ENCODE data around the gene MFAP3. TPM values are rescaled to one million over a fixed set of nuclear protein-coding genes. Genes with fewer than 3 reads are reported as not detected.

MFAP3 gene
- polyA plus RNA-seq (2011; rRNA removed) (38.9 and 46.9 TPM in 2 replicates), polyA plus RNA-seq (2017; fragmentation: RNase III; extraction: RNeasy Plus Mini Kit Qiagen cat#74134 plus additional on column Dnase treatment) (23.9 to 26.2 TPM (median 25.1 TPM) in 3 replicates), polyA minus RNA-seq (2011; rRNA and poly(A)+ RNA removed) (49.5 and 58.0 TPM in 2 replicates)
- polyA plus RNA-seq (2012; cell fraction: cytosol; rRNA removed), result 6.3 and 11.1 TPM in 2 replicates
- 5.4 and 5.6 TPM in 2 replicates for polyA plus RNA-seq (2012; cell fraction: nucleus; rRNA removed)

DNA sequence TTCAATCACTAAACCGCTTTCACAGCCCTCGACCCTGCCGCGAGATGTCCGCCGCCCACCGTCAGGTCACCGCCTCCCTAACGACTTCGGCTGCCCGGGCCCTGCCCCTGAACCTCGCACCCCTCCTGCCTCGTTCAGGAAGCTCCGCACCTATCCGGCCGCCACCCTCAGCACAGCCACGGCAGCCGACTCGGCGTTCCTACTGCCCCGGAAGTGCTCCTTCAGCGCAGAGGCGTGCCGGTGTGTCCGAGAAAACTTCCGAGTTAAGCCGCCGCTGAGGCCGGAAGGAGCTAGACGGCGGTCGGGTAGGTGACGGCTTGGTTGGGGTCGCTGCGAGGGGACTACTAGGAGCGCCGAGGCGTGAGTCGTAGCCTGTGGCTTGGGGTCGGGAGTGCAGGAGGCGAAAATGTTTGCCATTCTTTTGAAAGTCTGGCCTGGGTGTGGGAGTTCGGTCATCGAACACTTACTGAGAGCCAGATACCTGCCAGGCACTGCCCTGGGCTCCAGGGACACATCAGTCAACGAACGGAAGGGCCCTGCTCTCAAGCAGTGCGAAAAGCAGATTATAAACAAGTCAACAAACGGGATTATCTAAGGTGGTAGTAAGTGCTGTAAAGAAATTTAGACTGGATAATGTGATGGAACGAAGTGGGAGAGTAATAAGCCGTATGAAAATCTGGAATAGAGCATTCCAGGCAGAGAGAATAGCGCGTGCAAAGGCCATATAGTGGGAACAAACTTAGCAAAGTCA lies at the start of gene MFAP3, which contains the start of gene FAM114A2:
Gene MFAP3 (plus strand): TSS at position 261 of the 751 bp plus-strand sequence. CDS start 10,756 bp downstream, outside the sequence.
Gene FAM114A2 (minus strand): TSS at position 204 of the 751 bp plus-strand sequence. CDS start 3,957 bp downstream, outside the sequence.
- FAIRE-seq, result no peak
- ChIA-PET POLR2A (interaction anchor here (0.5 to 1.7 kb wide), 16 partner anchors 8 to 639 kb away, joined by 3 to 12 read pairs (median 4); partner anchors contain the start of gene GALNT10), CTCF (interaction anchor here (1.8 kb wide), 1 partner anchor 140 kb away, joined by 4 read pairs; no protein-coding TSS in a partner anchor)
- TF ChIP-seq CBX8 (IDR thresholded peaks at IDR 0.05) (no peak), RCOR1 (IDR thresholded peaks at IDR 0.05; ENCODE audit: low read depth, low read length) (no peak), POLR2A (IDR thresholded peaks at IDR 0.05; ENCODE audit: low read length) (peak; percentile 92), TP53 (CRISPR knock-in tag; IDR thresholded peaks at IDR 0.05) (no peak), HEYL (CRISPR knock-in tag; IDR thresholded peaks at IDR 0.05) (no peak), MYC (IDR thresholded peaks at IDR 0.05; ENCODE audit: borderline replicate concordance, low read length) (no peak), KDM5A (IDR thresholded peaks at IDR 0.05) (0 out of 2 replicates have a peak, but pooled peaks have one; percentile 56), PHF8 (IDR thresholded peaks at IDR 0.05; ENCODE audit: borderline replicate concordance, low read depth) (peak; percentile 73), MAFK (IDR thresholded peaks at IDR 0.05; ENCODE audit: partially characterized antibody) (peak; percentile 55), EP300 (IDR thresholded peaks at IDR 0.05) (0 out of 5 replicates have a peak, but pooled peaks of 1 of the 2 experiments have one; percentile 17), FOXS1 (CRISPR knock-in tag; IDR thresholded peaks at IDR 0.05) (no peak), SMC3 (IDR thresholded peaks at IDR 0.05) (no peak), CBX2 (IDR thresholded peaks at IDR 0.05; ENCODE audit: borderline replicate concordance, low read depth) (no peak), KDM1A (IDR thresholded peaks at IDR 0.05; ENCODE audit: low read depth) (no peak), FOSB (CRISPR knock-in tag; IDR thresholded peaks at IDR 0.05) (no peak), HOXA7 (CRISPR knock-in tag; IDR thresholded peaks at IDR 0.05) (no peak), JUN (IDR thresholded peaks at IDR 0.05) (peak; percentile 78 to 94; a peak in 4 of 5 replicates), EHMT2 (IDR thresholded peaks at IDR 0.05; ENCODE audit: low read depth) (no peak), ZNF302 (CRISPR knock-in tag; IDR thresholded peaks at IDR 0.05) (no peak), ZFP36 (IDR thresholded peaks at IDR 0.05; ENCODE audit: borderline replicate concordance, partially characterized antibody) (no peak), NFE2L2 (conservative IDR thresholded peaks at IDR 0.05; ENCODE audit: low read length) (no peak), ZC3H11A (IDR thresholded peaks at IDR 0.05) (no peak), HOXB13 (CRISPR knock-in tag; IDR thresholded peaks at IDR 0.05; ENCODE audit: low read depth) (no peak), ESRRA (IDR thresholded peaks at IDR 0.05; ENCODE audit: borderline replicate concordance, low read length) (no peak), CHD2 (IDR thresholded peaks at IDR 0.05; ENCODE audit: low read length, partially characterized antibody) (no peak), EHF (CRISPR knock-in tag; IDR thresholded peaks at IDR 0.05) (no peak), NR3C1 (IDR thresholded peaks at IDR 0.05) (no peak), JUNB (IDR thresholded peaks at IDR 0.05) (no peak)
- TF ChIP-seq, protein P1, sequence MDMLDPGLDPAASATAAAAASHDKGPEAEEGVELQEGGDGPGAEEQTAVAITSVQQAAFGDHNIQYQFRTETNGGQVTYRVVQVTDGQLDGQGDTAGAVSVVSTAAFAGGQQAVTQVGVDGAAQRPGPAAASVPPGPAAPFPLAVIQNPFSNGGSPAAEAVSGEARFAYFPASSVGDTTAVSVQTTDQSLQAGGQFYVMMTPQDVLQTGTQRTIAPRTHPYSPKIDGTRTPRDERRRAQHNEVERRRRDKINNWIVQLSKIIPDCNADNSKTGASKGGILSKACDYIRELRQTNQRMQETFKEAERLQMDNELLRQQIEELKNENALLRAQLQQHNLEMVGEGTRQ (IDR thresholded peaks at IDR 0.05), result no peak
- TF ChIP-seq, protein P2, sequence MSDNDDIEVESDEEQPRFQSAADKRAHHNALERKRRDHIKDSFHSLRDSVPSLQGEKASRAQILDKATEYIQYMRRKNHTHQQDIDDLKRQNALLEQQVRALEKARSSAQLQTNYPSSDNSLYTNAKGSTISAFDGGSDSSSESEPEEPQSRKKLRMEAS (IDR thresholded peaks at IDR 0.05), result peak; percentile 93
- TF ChIP-seq, protein P3, sequence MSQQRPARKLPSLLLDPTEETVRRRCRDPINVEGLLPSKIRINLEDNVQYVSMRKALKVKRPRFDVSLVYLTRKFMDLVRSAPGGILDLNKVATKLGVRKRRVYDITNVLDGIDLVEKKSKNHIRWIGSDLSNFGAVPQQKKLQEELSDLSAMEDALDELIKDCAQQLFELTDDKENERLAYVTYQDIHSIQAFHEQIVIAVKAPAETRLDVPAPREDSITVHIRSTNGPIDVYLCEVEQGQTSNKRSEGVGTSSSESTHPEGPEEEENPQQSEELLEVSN (IDR thresholded peaks at IDR 0.05; ENCODE audit: borderline replicate concordance, low read depth), result peak; percentile 78; the same call in 1 of the 2 replicates
- TF ChIP-seq, protein P4, sequence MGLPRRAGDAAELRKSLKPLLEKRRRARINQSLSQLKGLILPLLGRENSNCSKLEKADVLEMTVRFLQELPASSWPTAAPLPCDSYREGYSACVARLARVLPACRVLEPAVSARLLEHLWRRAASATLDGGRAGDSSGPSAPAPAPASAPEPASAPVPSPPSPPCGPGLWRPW (IDR thresholded peaks at IDR 0.05), result no peak
- TF ChIP-seq, protein P5, sequence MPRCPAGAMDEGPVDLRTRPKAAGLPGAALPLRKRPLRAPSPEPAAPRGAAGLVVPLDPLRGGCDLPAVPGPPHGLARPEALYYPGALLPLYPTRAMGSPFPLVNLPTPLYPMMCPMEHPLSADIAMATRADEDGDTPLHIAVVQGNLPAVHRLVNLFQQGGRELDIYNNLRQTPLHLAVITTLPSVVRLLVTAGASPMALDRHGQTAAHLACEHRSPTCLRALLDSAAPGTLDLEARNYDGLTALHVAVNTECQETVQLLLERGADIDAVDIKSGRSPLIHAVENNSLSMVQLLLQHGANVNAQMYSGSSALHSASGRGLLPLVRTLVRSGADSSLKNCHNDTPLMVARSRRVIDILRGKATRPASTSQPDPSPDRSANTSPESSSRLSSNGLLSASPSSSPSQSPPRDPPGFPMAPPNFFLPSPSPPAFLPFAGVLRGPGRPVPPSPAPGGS (IDR thresholded peaks at IDR 0.05), result peak; percentile 87; the same call in 2 of the 3 replicates
- Histone ChIP-seq H3K9me3 (no peaks in the 10 kb centered on the region), H3K4me1 (peaks cover 12% of the 10 kb centered on the region), H3K4me2 (peak within 1 kb of the TSS; percentile 88), H3K27ac (peak within 1 kb of the TSS; percentile 82 to 87), H3K4me3 (peak within 1 kb of the TSS; percentile 63)
- WGBS (ENCODE audit: missing lambda C conversion rate), result 1% methylated on average over 28 of the region's 51 CpGs
- DNase-seq (ENCODE audit: low read depth in 1 of 2, low spot score in 1 of 2), result peak; percentile 91 to 95
- peak; percentile 100 for ATAC-seq
